GM21423 (cell line): ENCODE results near the gene TBK1.

Source experiments
- ATAC-seq: cut with Tn5 transposase; IDR thresholded peaks from one replicate; pipeline ENCODE4 v1.9.1; 2021; ENCODE audit warnings: mild to moderate bottlenecking, moderate library complexity; ENCODE audit not compliant: unreplicated experiment

The TBK1 gene

DNA sequence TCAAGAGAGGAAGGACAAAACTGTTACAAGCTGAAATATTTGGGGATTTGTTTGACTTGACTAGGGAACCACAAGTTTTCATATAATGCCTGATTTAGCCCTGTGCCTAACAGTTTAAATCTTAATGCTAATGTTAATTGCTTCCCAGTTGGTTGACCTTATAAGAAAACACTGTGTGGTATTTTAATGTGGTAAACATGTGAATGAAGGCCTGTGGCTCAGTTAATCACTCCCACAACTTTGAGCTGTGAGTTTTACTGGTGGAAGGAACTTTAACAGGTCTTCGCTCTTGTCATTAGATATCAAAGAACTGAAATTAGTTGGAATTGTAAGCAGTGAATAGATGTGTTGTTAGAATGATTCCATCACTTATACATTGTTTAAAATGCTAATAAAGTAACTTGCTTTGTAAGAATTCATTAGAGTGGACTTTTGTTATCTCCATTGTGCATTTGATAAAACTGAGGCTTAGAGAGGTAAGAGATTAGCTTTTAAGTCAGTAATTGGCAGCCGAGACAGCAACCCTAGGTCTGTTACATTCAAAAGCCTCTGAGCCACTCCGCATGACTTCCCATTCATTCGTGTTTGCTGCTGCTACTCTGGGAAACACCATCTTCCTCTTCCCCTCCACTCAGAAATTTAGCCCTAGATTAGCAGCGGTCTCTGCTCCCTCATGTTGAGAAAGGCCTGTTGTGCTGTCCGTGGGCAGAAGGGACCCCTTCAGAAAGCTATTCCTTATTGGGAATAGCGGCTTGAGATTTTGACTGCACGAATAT, 1.0 kb upstream of the TBK1 start:
- ATAC-seq, result no peak

DNA sequence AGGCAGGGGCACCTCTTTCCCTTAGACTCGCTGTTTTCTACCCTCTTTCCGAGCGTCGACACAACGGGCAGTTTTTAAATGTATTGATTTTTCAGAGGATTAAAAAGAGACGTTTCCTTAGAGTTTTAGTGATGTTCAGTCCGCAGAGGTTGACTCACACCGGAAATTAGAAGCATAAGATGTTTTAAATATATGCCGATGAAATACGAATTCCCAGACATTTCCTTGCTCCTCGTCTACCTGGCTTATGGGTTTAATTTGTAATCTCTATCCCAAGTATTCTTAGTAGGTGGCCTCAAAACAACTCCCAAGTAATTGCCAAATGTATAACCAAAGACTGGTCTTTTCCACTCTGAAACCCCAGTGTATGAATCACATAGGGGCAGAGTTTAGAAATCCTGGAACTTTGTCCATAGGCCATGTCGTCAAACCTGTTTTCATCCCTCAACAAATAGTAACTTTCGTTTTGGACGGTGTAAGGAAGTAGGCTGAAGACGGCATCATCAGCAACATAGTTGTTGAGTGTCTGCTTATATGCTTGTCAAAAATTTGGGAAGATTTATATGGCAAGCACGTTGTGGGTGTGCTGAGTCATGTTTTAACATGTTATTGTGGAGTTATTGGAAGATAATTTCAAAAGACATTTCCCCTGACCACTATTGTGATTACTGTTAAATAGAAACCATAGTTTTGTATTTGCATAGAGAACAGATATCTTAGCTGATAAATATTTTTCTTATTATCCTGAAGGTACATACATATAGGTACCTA, 824 bp downstream of the TBK1 start:
- no peak for ATAC-seq

DNA sequence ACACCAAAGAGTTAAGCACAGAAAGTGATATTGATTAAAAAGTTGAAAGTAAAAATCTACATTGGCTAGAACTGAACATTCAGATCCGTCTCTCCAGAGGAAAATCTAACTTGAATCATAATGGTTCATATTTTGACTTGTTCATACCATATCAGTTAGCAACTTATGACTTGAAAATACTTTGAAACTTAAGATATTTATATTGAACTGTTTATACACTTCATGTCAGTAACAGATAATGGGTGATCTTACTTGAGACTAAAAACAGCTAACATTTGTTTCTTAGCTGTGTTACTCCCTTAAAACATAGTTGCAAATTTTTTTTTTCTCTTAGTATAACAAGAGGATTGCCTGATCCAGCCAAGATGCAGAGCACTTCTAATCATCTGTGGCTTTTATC, 3.6 kb downstream of the TBK1 start:
- no peak for ATAC-seq

DNA sequence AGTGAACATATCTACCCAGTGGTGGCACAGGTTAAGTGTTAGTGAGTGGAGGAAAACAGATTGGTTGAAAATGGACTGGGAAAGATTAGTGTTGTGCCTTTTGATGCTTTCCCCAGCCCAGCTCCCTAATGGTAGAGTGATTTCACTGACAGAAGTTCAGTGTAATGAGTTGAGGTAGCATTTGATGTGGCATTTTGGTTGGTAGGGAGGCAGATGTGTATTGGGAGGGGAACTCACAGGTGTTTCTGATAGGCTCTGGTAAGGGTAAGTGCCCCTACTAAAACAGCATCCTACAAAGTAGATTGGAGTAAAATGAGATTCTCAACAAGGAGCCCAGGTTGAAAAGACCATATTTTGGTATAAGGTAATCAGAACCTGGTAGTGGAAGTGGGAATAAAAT, 4.2 kb downstream of the TBK1 start:
- no peak for ATAC-seq

DNA sequence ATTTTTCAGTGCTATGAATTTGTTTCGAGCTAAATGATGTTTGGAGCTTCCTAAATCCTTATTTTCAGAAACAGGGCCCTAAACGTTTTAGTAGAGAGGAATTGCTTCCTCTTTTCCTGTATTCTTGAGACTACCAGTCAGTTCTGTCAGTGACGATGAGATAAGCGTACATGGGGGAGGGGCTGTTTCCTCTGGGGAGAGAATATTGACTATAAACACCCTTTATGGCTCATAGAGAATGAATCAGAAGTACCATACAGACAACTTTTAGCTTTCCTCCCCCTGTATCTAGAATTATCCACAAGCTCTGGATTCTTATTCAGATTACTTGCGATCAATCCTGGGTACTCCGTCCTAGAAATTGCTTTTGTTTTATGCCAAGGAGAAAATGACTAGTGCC, 5.1 kb downstream of the TBK1 start:
- ATAC-seq, result no peak

DNA sequence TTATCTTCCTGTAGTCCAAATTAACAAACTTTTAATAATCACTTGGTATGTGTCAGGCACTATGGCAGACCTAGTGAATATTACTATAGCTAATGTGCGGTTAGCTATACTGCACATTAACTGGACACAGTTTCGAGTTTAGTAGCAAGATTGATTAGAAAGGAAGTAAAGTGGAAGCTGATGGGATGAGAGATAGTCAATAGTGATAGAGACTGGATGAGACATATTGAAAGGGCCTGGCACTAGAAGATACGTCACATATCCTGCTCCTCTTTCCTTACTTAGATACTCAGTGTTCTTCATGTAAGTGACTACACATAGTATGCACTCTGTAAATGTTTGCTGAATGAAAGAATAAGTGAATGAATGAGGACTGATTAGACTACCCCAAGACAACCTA, 5.5 kb downstream of the TBK1 start:
- ATAC-seq, result no peak

DNA sequence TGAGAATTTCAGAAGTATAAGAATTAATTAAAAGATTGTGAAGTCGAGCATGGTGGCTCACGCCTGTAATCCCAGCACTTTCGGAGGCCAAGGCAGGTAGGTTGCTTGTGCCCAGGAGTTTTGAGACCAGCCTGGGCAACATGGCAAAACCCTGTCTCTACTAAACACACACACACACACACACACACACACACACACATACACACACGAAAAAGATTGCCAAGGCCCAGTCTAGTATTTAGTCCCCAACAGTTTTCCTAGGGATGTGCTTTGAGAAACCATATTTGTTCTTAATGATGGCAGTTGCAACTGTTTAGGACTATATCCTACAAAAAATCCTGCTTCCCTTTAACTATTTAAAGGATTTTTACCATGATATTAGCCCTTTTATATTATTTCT, 6.0 kb downstream of the TBK1 start:
- ATAC-seq, result no peak

DNA sequence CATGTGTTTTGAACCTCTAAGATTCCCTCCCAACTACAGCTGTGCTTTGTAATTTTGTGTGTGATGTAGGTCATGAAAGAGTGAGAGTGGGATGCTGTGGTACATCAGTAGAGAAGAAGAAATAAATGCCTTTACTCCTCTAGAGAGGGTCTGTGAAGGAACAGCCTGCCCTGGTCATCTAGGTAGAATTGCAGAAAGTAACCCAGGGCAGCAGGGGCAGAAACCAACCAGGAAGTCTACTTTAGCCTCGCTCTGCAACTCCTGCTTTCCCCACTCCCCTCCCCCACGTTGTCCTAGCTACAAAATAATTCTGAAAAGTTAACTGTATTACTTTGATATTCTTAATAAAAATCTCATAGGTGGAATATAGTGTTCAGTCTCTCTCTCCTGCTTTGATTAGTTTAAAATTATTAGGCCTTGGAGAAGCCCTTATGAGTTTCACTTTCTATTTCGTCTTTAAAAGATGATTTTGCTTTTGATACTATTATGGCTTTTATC, 7.5 kb downstream of the TBK1 start:
- ATAC-seq, result peak; percentile 49

DNA sequence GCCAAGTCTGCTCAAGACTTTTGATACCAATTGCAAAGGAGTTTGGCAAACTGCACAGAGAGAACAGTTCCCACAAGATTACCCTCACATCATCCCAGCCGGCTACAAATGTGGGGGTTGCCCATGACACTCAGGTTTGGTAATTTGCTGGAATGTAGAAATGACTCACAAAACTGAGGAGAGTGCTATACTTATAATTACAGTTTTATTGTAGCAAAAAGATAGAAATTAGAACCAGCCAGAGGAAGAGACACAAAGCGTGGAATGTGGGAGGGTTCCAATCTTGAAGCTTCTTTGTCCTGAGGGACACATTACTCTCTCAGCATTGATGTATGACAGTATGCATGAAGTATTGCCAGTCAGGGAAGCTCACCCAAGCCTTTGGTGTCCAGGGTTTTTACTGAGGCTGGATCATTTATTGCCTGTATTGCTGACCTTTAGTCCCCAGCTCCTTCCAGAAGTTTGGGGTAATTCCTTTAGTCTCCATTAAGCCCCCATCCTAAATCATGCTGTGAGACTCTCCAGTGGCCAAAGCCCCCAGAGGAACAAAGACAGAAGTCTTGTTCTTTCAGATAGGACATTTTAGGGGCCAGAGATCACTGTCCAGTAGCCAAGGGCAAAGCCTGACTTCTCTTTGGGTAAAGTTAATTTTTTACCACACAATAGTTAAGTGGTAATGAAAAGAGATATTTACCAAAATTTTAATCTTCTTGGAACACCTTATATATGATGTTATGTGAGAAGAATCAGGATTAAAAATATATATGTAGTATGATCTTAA, 9.9 kb downstream of the TBK1 start:
- no peak for ATAC-seq

DNA sequence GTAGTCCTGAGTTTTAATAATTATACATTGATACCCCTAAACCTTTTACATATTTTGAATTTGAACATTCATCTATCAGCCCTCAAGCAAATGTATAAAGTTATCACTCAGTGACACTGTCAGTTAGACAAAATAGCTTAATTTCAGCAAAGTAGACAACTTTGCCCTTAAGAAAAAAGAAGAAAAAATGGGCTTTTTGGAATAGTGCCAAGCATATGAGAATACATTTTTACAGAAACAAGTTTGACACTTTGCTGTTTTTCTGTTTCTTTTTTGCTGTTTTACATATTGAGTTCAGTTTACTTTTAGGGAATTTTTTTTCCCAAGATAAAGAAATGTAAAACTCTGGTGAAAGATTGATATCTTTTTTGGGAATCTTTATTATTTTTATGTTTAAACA, 14.3 kb downstream of the TBK1 start:
- ATAC-seq, result no peak

DNA sequence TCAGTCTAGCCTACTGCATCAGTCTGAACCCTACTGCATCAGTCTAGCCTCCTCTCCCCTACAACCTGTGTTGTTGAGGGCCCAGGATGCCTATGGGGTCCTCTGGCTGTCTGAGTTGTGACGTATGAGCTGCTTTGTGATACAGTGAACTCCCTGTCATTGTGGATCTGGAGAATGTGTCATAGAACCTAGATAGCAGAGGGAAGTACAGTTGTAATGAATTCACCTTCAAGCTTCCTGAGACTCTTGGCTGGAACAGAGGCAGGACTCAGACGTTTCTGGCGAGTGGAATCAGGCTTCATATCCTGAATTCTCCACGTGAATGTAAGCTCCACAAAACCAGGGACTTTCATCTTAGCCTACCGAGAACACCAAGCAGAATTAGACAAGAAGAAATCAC, 17.0 kb downstream of the TBK1 start:
- no peak for ATAC-seq

DNA sequence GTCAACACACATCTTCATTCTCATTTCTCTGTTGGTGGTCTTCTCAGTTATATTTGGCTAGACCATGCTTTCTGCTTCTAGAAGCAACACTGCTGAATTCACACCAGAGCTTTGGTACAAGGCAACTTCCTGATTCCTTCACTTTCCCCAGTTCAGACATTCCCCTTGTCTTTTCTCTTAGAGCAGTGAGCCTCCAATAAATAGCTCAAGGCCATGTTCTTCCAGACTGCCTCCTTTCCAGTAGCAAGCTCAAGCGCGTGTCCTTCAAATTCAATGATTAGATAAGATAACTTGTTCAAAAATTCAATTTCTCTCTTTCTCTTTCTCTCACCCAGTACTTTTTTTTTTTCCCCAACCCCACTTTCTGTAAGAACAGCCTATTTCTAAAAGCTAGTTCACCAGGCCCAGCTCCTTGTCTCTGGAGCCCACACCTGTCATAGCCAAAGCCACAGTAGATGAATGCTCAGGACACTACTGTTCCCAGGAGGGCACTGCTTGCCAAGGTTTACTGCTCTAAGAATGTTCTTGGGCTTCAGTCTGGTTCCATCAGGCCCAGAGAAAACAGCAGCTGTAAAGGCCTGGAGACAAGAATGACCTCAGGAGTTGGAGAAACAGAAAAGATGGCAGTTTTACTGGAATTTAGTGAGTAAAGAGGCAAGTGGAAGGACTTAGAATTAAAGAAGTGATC, 17.7 kb downstream of the TBK1 start:
- no peak for ATAC-seq

DNA sequence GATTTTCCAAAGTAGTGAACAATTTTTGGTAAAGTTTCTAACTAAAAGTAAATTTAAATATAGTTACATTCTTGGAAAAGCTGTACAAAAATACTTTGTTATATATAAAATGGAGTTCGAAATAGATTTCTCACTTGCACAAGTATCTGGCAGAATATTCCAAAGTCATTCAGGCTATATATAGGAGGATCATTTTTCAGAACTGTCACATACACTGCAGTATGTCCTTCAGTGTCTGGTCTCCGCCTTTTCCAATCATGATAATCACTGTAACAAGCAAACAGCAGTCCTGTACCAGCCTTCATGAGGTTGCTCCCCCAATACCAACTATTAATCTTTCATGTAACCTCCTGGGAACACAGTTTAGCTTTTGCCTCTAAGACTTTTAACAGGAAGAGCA, 18.6 kb downstream of the TBK1 start:
- no peak for ATAC-seq

DNA sequence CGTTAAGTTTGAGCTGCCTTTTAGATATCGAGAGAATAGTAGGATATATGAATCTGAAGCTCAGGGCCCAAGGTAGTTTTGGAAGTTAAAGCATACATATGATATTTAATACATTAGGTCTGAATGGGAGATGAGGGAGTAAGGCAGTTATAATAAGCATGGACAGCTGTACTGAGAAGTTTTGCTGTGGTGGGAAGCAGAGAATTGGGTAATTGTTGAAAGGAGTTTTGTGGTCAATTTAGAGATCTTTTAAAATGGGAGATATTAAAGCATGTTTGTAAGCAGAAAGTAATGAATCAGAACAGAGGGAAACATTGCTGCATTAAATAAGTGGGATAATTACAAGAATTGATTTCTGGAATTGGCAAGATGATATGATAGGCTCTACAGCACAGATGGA, 21.3 kb downstream of the TBK1 start:
- ATAC-seq, result no peak

DNA sequence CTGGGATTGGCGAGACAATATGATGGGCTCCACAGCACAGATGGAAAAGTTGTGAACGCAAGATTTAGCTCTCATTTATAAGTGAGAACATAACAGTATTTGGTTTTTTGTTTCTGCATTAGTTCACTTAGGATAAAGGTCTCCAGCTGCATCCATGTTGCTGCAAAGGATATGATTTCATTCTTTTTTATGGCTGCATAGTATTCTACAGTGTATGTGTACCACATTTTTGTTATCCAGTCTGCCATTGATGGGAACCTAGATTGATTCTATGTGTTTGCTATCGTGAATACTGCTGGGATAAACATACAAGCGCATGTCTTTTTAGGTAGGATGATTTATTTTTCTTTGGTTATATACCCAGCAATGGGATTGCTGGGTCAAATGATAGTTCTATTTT, 23.6 kb downstream of the TBK1 start:
- no peak for ATAC-seq

DNA sequence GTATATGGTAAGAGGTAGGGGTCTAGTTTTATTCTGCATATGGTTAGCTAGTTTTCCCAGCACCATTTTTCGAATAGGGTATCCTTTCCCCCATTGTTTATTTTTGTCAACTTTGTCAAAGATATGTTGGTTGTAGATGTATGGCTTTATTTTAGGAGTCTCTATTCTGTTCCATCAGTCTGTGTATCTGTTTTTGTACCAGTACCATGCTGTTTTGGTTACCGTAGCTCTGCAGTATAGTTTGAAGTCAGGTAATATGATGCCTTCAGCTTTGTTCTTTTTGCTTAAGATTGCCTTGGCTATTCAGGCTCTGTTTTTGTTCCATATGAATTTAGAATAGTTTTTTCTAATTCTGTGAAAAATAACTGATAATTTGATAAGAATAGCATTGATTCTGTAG, 24.9 kb downstream of the TBK1 start:
- ATAC-seq, result no peak

DNA sequence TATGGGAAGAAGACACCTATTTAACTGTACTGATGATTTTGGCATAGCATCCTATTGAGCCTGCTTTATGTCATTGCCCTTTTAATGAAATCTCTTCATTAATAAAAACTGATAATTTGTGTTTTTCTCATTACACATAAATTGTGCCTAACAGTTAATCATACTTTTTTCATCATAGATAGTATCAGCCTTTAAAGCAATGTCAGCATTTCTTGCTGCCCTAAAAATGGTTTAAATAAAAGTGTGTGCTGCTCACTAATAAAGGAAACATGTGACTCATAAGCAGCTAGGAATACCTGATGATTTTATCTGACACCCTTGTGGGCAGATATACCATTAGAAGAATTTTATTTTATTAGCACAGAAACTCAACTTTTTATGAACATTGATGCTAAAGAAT, 26.7 kb downstream of the TBK1 start:
- ATAC-seq, result no peak

DNA sequence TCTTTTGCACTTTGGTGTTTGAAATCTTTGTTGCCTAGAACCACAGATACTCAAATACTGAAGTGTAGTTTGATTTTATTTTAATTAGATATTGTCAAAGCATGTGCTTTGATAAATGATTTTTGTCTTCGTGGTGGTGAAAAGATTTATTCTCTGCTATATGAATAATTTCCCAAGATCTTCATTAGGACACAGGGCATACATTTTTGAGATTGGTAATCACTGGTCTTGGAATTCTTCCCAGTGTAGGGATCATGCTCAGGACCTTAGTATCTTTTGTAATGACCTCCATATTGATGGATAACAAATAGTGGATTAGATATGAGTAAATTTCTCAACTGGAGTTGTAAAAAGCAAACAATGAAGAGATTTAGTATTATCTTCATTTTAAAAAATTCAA, 28.2 kb downstream of the TBK1 start:
- no peak for ATAC-seq

DNA sequence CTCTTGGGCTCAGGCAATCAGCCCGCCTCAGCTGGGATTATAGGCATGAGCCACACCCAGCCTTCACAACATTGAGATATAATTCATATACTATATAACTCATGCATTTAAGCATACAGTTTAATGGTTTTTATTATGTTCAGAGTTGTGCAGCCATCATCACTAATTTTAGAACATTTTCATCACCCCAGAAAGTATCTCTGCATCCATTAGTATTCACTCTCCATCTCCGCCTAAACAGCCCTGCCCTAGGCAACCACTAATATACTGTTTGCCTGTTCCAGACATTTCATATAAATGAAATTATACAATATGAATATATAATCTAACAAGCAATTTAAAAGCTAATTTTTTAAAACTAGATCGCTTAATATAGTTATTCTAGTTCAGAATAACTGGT, 34.7 kb downstream of the TBK1 start:
- ATAC-seq, result no peak

DNA sequence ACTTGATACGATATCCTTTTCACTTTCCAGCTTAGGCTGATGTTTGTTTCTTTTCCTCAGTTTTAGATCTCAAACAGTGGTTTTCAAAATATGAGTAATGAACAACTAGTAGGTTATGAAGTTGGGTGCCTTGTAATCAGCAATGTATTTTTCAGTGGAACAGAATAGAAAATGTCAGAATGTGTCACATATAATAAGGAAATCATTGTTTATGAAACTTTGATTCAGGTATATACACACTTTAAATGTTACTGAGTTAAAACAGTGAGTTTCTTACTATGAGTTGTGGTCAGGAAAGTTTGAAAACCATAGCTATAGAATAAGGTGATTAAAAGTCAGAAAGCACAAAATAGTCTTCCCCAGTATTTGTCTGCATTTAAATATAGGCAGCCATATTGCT, 39.8 kb downstream of the TBK1 start:
- no peak for ATAC-seq

DNA sequence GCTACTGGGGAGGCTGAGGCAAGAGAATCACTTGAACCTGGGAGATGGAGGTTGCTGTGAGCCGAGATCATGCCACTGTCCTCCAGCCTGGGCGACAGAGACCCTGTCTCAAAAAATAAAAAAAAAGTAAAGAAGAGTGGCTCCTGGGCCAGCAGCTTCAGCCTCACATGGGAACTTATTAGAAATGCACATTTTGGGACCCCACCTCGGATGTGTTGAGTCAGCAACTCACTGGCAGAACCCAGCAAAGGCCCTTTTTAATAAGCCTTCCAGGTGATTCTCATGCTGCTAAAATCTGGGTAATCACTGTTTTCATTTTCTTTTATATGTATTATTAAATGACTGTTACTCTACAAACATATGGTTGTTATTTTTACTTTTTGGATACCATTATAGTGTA, 41.6 kb downstream of the TBK1 start:
- no peak for ATAC-seq
